HepG2 (cell line): ENCODE measurements around the gene CLIC1. TPM values are rescaled to one million over a fixed set of nuclear protein-coding genes. Genes with fewer than 3 reads are reported as not detected.

Source experiments
- ATAC-seq: fragments of 200-7000 bp; cut with Tn5 transposase; 3 replicates; pipeline ENCODE4 v1.9.1; 2020; ENCODE audit warnings: mild to moderate bottlenecking, moderate library complexity
- BruUV-seq: library from RNA; stranded (reverse); fragments of 400-500 nt; replicated peaks from 2 replicates; lab custom pipeline; 2021; lab: Mats Ljungman, UMichigan
- CTCF ChIA-PET: fragments of 300-600 bp; formaldehyde crosslinking; extraction: SDS; loops from one replicate; lab custom pipeline; 2021; ENCODE audit warnings: low total read pairs, inconsistent platforms, low intra/inter-chr PET ratio; lab: Yijun Ruan, JAX
- POLR2A ChIA-PET: fragments of 350-600 bp; sonication (Branson Sonifier 250); formaldehyde crosslinking; loops from one replicate; lab custom pipeline; 2020; ENCODE audit warnings: antibody characterized with exemption, inconsistent platforms; lab: Yijun Ruan, JAX
- DNase-seq: peaks from one replicate; pipeline ENCODE4 v3.0.0-alpha.2; 2015; ENCODE audit warnings: low spot score
- FAIRE-seq: peaks from 3 replicates; lab custom pipeline; 2011; peaks lifted over from hg19 to GRCh38; lab: Jason Lieb, UNC
- H2AFZ ChIP-seq: one replicate; pipeline ENCODE4 v1.6.1; 2011; ENCODE audit warnings: low read length, inconsistent platforms
- H3K27ac ChIP-seq: fragments of 300-600 bp; 3 replicates; pipeline ENCODE4 v1.8.0; 2011; ENCODE audit warnings: mixed run types, mild to moderate bottlenecking, mixed read lengths, low read length, inconsistent platforms; ENCODE audit not compliant: insufficient read depth; ENCODE audit errors: extremely low read length
- H3K27me3 ChIP-seq, 2 experiments: fragments of 200-600 bp in 1 of 2; 2 replicates in 1 of 2; 3 replicates in 1 of 2; pipeline versions ENCODE4 v1.6.0 to v1.8.0; 2011; ENCODE audit warnings: low read length in 2 of 2, mild to moderate bottlenecking in 2 of 2, moderate library complexity in 2 of 2, inconsistent platforms in 1 of 2; ENCODE audit not compliant: insufficient read depth in 2 of 2, control insufficient read depth in 1 of 2
- H3K36me3 ChIP-seq, 2 experiments: fragments of 200-600 bp in 1 of 2; replicated peaks in 1 of 2; 2 replicates in 1 of 2; 3 replicates in 1 of 2; pipeline versions ENCODE4 v1.5.1 to v1.8.0; 2011; ENCODE audit warnings: low read length in 2 of 2, inconsistent platforms in 1 of 2; ENCODE audit not compliant: insufficient read depth in 2 of 2, control insufficient read depth in 1 of 2
- H3K4me1 ChIP-seq: 2 replicates; pipeline ENCODE4 v1.5.1; 2012; ENCODE audit warnings: low read length, inconsistent platforms; ENCODE audit not compliant: insufficient read depth
- H3K4me2 ChIP-seq: 2 replicates; pipeline ENCODE4 v1.6.0; 2011; ENCODE audit warnings: low read depth, low read length, inconsistent platforms
- H3K4me3 ChIP-seq, 3 experiments: fragments of 200-600 bp in 1 of 3; sonication (generic), shearing (Covaris generic) in 1 of 3; replicated peaks in 1 of 3; 2 replicates each; pipeline ENCODE4 v1.5.1; 2011 to 2016; ENCODE audit warnings: low read length in 3 of 3, inconsistent platforms in 2 of 3, low read depth in 2 of 3, mild to moderate bottlenecking in 2 of 3, control low read depth in 1 of 3, mixed read lengths in 1 of 3; ENCODE audit not compliant: insufficient read depth in 1 of 3
- H3K79me2 ChIP-seq: one replicate; pipeline ENCODE4 v1.6.1; 2011; ENCODE audit warnings: low read length, inconsistent platforms; ENCODE audit not compliant: insufficient read depth
- H3K9ac ChIP-seq: 2 replicates; pipeline ENCODE4 v1.6.0; 2011; ENCODE audit warnings: mild to moderate bottlenecking, low read depth, low read length, inconsistent platforms; ENCODE audit not compliant: insufficient read depth
- H3K9me3 ChIP-seq: 2 replicates; pipeline ENCODE4 v1.5.1; 2012; ENCODE audit warnings: mild to moderate bottlenecking, low read length
- H4K20me1 ChIP-seq: 2 replicates; pipeline ENCODE4 v1.6.0; 2011; ENCODE audit warnings: inconsistent platforms, mild to moderate bottlenecking, low read length, moderate library complexity; ENCODE audit not compliant: insufficient read depth
- AGO1 ChIP-seq: fragments of 200-400 bp; formaldehyde crosslinking; IDR thresholded peaks from 2 replicates; pipeline ENCODE4 v1.6.1; 2017; ENCODE audit warnings: mild to moderate bottlenecking, low read depth, low read length, moderate library complexity; ENCODE audit not compliant: poor library complexity, severe bottlenecking
- ARID4A ChIP-seq: sonication (generic); formaldehyde crosslinking; IDR thresholded peaks from 2 replicates; pipeline ENCODE4 v1.5.0; 2020; ENCODE audit warnings: mild to moderate bottlenecking, missing genetic modification reagents, borderline replicate concordance
- DR1 ChIP-seq: sonication (generic); formaldehyde crosslinking; IDR thresholded peaks from 2 replicates; pipeline ENCODE4 v1.8.0; 2021; ENCODE audit warnings: mild to moderate bottlenecking, missing genetic modification reagents, inconsistent platforms
- EEA1 ChIP-seq: sonication (generic); formaldehyde crosslinking; IDR thresholded peaks from 2 replicates; pipeline ENCODE4 v1.5.1; 2020; ENCODE audit warnings: mild to moderate bottlenecking, missing genetic modification reagents, borderline replicate concordance
- HOXA5 ChIP-seq: sonication (generic); formaldehyde crosslinking; IDR thresholded peaks from 2 replicates; pipeline ENCODE4 v1.4.0; 2020; ENCODE audit warnings: missing genetic modification reagents
- IKZF1 ChIP-seq: fragments of 450-650 bp; IDR thresholded peaks from 2 replicates; pipeline ENCODE4 v1.7.1; 2016
- ISL2 ChIP-seq: sonication (generic); formaldehyde crosslinking; IDR thresholded peaks from 2 replicates; pipeline ENCODE4 v1.5.0; 2020; ENCODE audit warnings: missing genetic modification reagents
- MXD1 ChIP-seq: sonication (generic); formaldehyde crosslinking; IDR thresholded peaks from 2 replicates; pipeline ENCODE4 v1.4.0; 2020; ENCODE audit warnings: mild to moderate bottlenecking, missing genetic modification reagents
- NR0B2 ChIP-seq: sonication (generic); formaldehyde crosslinking; IDR thresholded peaks from 2 replicates; pipeline ENCODE4 v1.4.0; 2020; ENCODE audit warnings: mild to moderate bottlenecking, missing genetic modification reagents
- SAP130 ChIP-seq: IDR thresholded peaks from 2 replicates; pipeline ENCODE4 v1.6.1; 2016; ENCODE audit warnings: low read depth
- ZBTB34 ChIP-seq: sonication (generic); formaldehyde crosslinking; IDR thresholded peaks from 2 replicates; pipeline ENCODE4 v1.8.0; 2022; ENCODE audit warnings: mild to moderate bottlenecking, missing genetic modification reagents
- ZFAT ChIP-seq: sonication (generic); formaldehyde crosslinking; conservative IDR thresholded peaks from 2 replicates; pipeline ENCODE4 v1.8.1; 2023; ENCODE audit warnings: missing genetic modification reagents, inconsistent platforms
- ZKSCAN5 ChIP-seq: sonication (generic); formaldehyde crosslinking; IDR thresholded peaks from 2 replicates; pipeline ENCODE4 v1.5.1; 2020; ENCODE audit warnings: mild to moderate bottlenecking, missing genetic modification reagents
- ZNF138 ChIP-seq: sonication (generic); formaldehyde crosslinking; IDR thresholded peaks from 2 replicates; pipeline ENCODE4 v1.5.0; 2020; ENCODE audit warnings: mild to moderate bottlenecking, low read depth, missing genetic modification reagents
- ZNF17 ChIP-seq: sonication (generic); formaldehyde crosslinking; IDR thresholded peaks from 2 replicates; pipeline ENCODE4 v1.5.0; 2020; ENCODE audit warnings: mild to moderate bottlenecking, missing genetic modification reagents
- ZNF484 ChIP-seq: sonication (generic); formaldehyde crosslinking; IDR thresholded peaks from 2 replicates; pipeline ENCODE4 v1.5.1; 2020; ENCODE audit warnings: mild to moderate bottlenecking, low read depth, missing genetic modification reagents, borderline replicate concordance
- ZNF552 ChIP-seq: sonication (generic); formaldehyde crosslinking; IDR thresholded peaks from 2 replicates; pipeline ENCODE4 v1.9.0; 2022; ENCODE audit warnings: missing genetic modification reagents, mild to moderate bottlenecking, borderline replicate concordance
- ZNF674 ChIP-seq: sonication (generic); formaldehyde crosslinking; IDR thresholded peaks from 2 replicates; pipeline ENCODE4 v1.5.0; 2020; ENCODE audit warnings: low read depth, mild to moderate bottlenecking, missing genetic modification reagents
- WGBS: methylation state at CpG from one replicate; pipeline ENCODE4 v1.1.6; 2017; ENCODE audit warnings: low lambda C conversion rate; 5-methylcytosine and 5-hydroxymethylcytosine counted together
- in situ Hi-C: cut with HindIII; loops from 2 replicates; pipeline ENCODE4 v1.10.0; 2017; ENCODE audit warnings: low pct_unique_long_range_greater_than_20kb; ENCODE audit not compliant: extremely low pct_ligation_motif_present
- intact Hi-C: fragments of 100-400 bp; cut with micrococcal nuclease; formaldehyde crosslinking; loops from one replicate; pipeline ENCODE4 v1.10.0; 2022; ENCODE audit not compliant: unreplicated experiment
- polyA plus RNA-seq, 8 experiments: library from polyadenylated mRNA; depleted of rRNA in 3 of 8; stranded (reverse) in 7 of 8; unstranded in 1 of 8; fragments of >200 nt; fragmentation: Illumina TruSeq in 4 of 8; extraction: Trizol in 4 of 8; gene quantifications; 2 replicates each; pipeline versions ENCODE4 v1.2.1 to v1.2.3, GENCODE V29; 2011 to 2016; ENCODE audit warnings: low read depth in 4 of 8, missing spikeins in 1 of 8, mixed read lengths in 1 of 8; ENCODE audit not compliant: insufficient read depth in 1 of 8
- total RNA-seq, 5 experiments: library from RNA; depleted of rRNA; stranded (reverse); fragments of >200 nt; fragmentation: Illumina TruSeq; extraction: Trizol; gene quantifications; 2 replicates each; pipeline ENCODE4 v1.2.3, GENCODE V29; 2016; ENCODE audit warnings: low read depth in 1 of 5

CLIC1 gene
- total and polyA plus RNA-seq, 2 of the 13 experiments (the other 11 are each of a cell fraction or from before 2014, with no cell fraction given), result 602 to 891 TPM

- Histone ChIP-seq H3K4me1 (peaks cover 39% of the 10 kb centered on the region), H3K27ac (no peak overlapping the region), H3K27me3 (no peaks in the 10 kb centered on the region; a peak in 2 of 5 replicates), H2AFZ (no peak overlapping the region), H3K9ac (peak overlapping the region; percentile 95; the same call in 1 of the 2 replicates), H3K79me2 (peaks cover 22% of the 10 kb centered on the region), H3K4me2 (peak overlapping the region; percentile 99), H3K4me3 (peak overlapping the region in 1 of 3 experiments; percentile 84; a peak in 3 of 6 replicates), H4K20me1 (no peaks in the 10 kb centered on the region), H3K9me3 (no peaks in the 10 kb centered on the region), H3K36me3 (peaks cover 4 to 21% of the 10 kb centered on the region in 2 experiments; a peak in 4 of 5 replicates)
- WGBS, result 50% methylated on average over 5 of the region's 5 CpGs
- DNase-seq (no peak), ATAC-seq (no peak), FAIRE-seq (no peak)
- BruUV-seq, result no TSS peak
- ChIA-PET CTCF (no interaction called here), POLR2A (interaction anchor here (0.5 to 2.7 kb wide), 2 partner anchors 8 to 29 kb away, joined by 3 to 22 read pairs; no protein-coding TSS in a partner anchor)
- in situ Hi-C loops, result no loop called here
- intact Hi-C loops, result loop anchor here (5.0 kb wide), 1 partner anchor 36 kb away; the partner anchor contains the start of gene CLIC1
- TF ChIP-seq IKZF1 (no peak), ZNF138 (no peak), ZNF674 (CRISPR knock-in tag) (no peak), ZNF17 (CRISPR knock-in tag) (no peak), ZNF484 (CRISPR knock-in tag) (no peak), ISL2 (CRISPR knock-in tag) (no peak), HOXA5 (CRISPR knock-in tag) (peak; percentile 80; the same call in 1 of the 2 replicates), ARID4A (0 out of 2 replicates have a peak, but pooled peaks have one; percentile 23), DR1 (no peak), NR0B2 (CRISPR knock-in tag) (no peak), ZFAT (CRISPR knock-in tag) (no peak), ZNF552 (CRISPR knock-in tag) (no peak), SAP130 (CRISPR knock-in tag) (0 out of 2 replicates have a peak, but pooled peaks have one; percentile 41), EEA1 (CRISPR knock-in tag) (no peak), MXD1 (CRISPR knock-in tag) (no peak), AGO1 (no peak), ZKSCAN5 (no peak), ZBTB34 (CRISPR knock-in tag) (no peak)
Observed at GRCh38 chr6:31700740-31701401, 35.5 kb downstream of the CLIC1 start.
